Endothelial cell of umbilical vein (primary cell): ENCODE results near the gene PKHD1.

Experiments used
- POLR2AphosphoS5 ChIP-seq: IDR thresholded peaks from 2 replicates; pipeline ENCODE4 v1.6.1; 2012; ENCODE audit warnings: low read depth, mild to moderate bottlenecking, control low read depth, low read length, moderate library complexity; ENCODE audit not compliant: insufficient read depth
- TF ChIP-seq, protein P1 (sequence below), 2 donors: IDR thresholded peaks; 1 replicate in 1 of 2; 2 replicates in 1 of 2; pipeline ENCODE4 v1.5.1; 2011; ENCODE audit warnings: low read length in 2 of 2, mild to moderate bottlenecking in 2 of 2, moderate library complexity in 2 of 2, control low read depth in 1 of 2, inconsistent platforms in 1 of 2, low read depth in 1 of 2; ENCODE audit not compliant: insufficient read depth in 1 of 2; ENCODE audit errors: extremely low read depth in 1 of 2

DNA sequence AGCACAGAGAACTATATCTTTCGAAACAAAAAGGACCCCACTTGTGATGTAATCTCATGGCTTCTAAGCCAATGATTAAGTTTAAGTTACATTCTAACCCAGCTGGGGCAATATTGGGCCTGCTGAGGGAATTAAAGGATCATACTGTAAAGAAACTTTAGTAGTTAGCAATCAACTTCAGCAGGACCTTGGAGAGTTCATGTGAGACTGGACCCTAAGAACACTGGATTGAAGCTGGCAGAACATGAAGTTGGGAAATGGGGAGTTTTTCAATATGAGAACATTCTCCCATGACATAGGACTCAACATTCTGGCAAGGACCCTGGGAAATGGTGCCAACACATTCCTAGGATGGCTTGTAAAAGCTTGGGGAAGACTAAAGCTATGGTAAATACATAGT, 516.2 kb downstream of the PKHD1 start:
- TF ChIP-seq, protein P1, sequence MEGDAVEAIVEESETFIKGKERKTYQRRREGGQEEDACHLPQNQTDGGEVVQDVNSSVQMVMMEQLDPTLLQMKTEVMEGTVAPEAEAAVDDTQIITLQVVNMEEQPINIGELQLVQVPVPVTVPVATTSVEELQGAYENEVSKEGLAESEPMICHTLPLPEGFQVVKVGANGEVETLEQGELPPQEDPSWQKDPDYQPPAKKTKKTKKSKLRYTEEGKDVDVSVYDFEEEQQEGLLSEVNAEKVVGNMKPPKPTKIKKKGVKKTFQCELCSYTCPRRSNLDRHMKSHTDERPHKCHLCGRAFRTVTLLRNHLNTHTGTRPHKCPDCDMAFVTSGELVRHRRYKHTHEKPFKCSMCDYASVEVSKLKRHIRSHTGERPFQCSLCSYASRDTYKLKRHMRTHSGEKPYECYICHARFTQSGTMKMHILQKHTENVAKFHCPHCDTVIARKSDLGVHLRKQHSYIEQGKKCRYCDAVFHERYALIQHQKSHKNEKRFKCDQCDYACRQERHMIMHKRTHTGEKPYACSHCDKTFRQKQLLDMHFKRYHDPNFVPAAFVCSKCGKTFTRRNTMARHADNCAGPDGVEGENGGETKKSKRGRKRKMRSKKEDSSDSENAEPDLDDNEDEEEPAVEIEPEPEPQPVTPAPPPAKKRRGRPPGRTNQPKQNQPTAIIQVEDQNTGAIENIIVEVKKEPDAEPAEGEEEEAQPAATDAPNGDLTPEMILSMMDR (IDR thresholded peaks at IDR 0.05; ENCODE audit: extremely low read depth in 1 of 2, insufficient read depth in 1 of 2, low read depth in 1 of 2, low read length in 2 of 2): no peak
- no peak for TF ChIP-seq POLR2AphosphoS5
